CD8-positive, alpha-beta memory T cell (primary cell): Measurements from ENCODE around the gene GALNS. TPM values are rescaled to one million over a fixed set of nuclear protein-coding genes. Genes with fewer than 3 reads are reported as not detected.

ENCODE experiments used
- CTCF ChIA-PET: fragments of 350-600 bp; sonication (Branson Sonifier 250); formaldehyde crosslinking; loops from one replicate; lab custom pipeline; 2021; ENCODE audit warnings: antibody characterized with exemption; lab: Charles Lee
- POLR2A ChIA-PET: fragments of 350-600 bp; sonication (Branson Sonifier 250); formaldehyde crosslinking; loops from one replicate; lab custom pipeline; 2021; ENCODE audit warnings: antibody characterized with exemption; lab: Charles Lee
- DNase-seq, 5 donors: peaks; one replicate each; pipeline versions ENCODE4 v3.0.0 to v3.0.0-alpha.2; 2020 to 2022; ENCODE audit warnings: mixed read lengths in 1 of 5
- H3K27ac ChIP-seq: one replicate; pipeline ENCODE4 v1.7.0; 2013; ENCODE audit warnings: low read depth, mild to moderate bottlenecking, low read length, moderate library complexity
- H3K27me3 ChIP-seq: 2 replicates; pipeline ENCODE4 v1.7.0; 2013; ENCODE audit warnings: low read length, mild to moderate bottlenecking; ENCODE audit not compliant: insufficient read depth, poor library complexity, severe bottlenecking
- H3K36me3 ChIP-seq: 2 replicates; pipeline ENCODE4 v1.7.0; 2013; ENCODE audit warnings: mild to moderate bottlenecking, low read length, moderate library complexity; ENCODE audit not compliant: insufficient read depth
- H3K4me1 ChIP-seq: 2 replicates; pipeline ENCODE4 v1.7.0; 2013; ENCODE audit warnings: mild to moderate bottlenecking, low read length, moderate library complexity; ENCODE audit not compliant: insufficient read depth
- H3K4me3 ChIP-seq: 2 replicates; pipeline ENCODE4 v1.7.0; 2013; ENCODE audit warnings: mild to moderate bottlenecking, low read length
- H3K9me3 ChIP-seq: 2 replicates; pipeline ENCODE4 v1.7.0; 2013; ENCODE audit warnings: mild to moderate bottlenecking, low read length
- H3K27ac Mint-ChIP-seq, 8 donors: one replicate each; pipeline ENCODE4 v1.8.0; 2020 to 2021; ENCODE audit warnings: mixed read lengths in 8 of 8, mild to moderate bottlenecking in 6 of 8, inconsistent platforms in 3 of 8, moderate library complexity in 3 of 8
- H3K27me3 Mint-ChIP-seq, 2 donors: one replicate each; pipeline ENCODE4 v1.8.0; 2020 to 2021; ENCODE audit warnings: mixed read lengths in 2 of 2, mild to moderate bottlenecking in 1 of 2, moderate library complexity in 1 of 2
- H3K36me3 Mint-ChIP-seq, 3 donors: one replicate each; pipeline ENCODE4 v1.8.0; 2020 to 2021; ENCODE audit warnings: mixed read lengths in 3 of 3, inconsistent platforms in 1 of 3, mild to moderate bottlenecking in 1 of 3
- H3K4me1 Mint-ChIP-seq, 3 donors: one replicate each; pipeline ENCODE4 v1.8.0; 2020 to 2021; ENCODE audit warnings: mixed read lengths in 3 of 3, inconsistent platforms in 1 of 3, mild to moderate bottlenecking in 1 of 3
- H3K4me3 Mint-ChIP-seq, 7 donors: one replicate each; pipeline ENCODE4 v1.8.0; 2020 to 2021; ENCODE audit warnings: mixed read lengths in 7 of 7, mild to moderate bottlenecking in 6 of 7, moderate library complexity in 4 of 7, inconsistent platforms in 2 of 7
- H3K9me3 Mint-ChIP-seq, 5 donors: one replicate each; pipeline ENCODE4 v1.8.0; 2020 to 2022; ENCODE audit warnings: mixed read lengths in 5 of 5, mild to moderate bottlenecking in 3 of 5, moderate library complexity in 2 of 5, inconsistent platforms in 1 of 5
- polyA plus RNA-seq: library from polyadenylated mRNA; unstranded; fragments of 300-500 nt; fragmentation: Illumina TruSeq; gene quantifications from one replicate; pipeline ENCODE4 v1.2.3, GENCODE V29; 2021
- total RNA-seq, 2 experiments: library from RNA; stranded (reverse); gene quantifications; one replicate each; pipeline ENCODE4 v1.2.3, GENCODE V29; 2021

Gene GALNS
- total and polyA plus RNA-seq, 3 experiments from 2014 or later: 13.0 to 22.5 (median 19.2) TPM

- H3K4me1 ChIP-seq: no peaks in the 10 kb centered on the region
- Mint-ChIP-seq H3K4me3 (no peak overlapping the region), H3K27ac (no peak overlapping the region), H3K27me3 (peaks cover 1 to 3% of the 10 kb centered on the region in 2 donors), H3K4me1 (peaks cover 0 to 2% (median 0%) of the 10 kb centered on the region in 3 donors), H3K9me3 (no peaks in the 10 kb centered on the region), H3K36me3 (no peaks in the 10 kb centered on the region)
- no peak overlapping the region for H3K27ac ChIP-seq
- DNase-seq: no peak
- H3K9me3 ChIP-seq: no peaks in the 10 kb centered on the region
- no peaks in the 10 kb centered on the region for H3K36me3 ChIP-seq
- no peak overlapping the region for H3K4me3 ChIP-seq
- CTCF ChIA-PET: no interaction called here
- POLR2A ChIA-PET: no interaction called here
- H3K27me3 ChIP-seq: no peaks in the 10 kb centered on the region
Measured at GRCh38 chr16:88881007-88881615, 24.4 kb upstream of the GALNS start.

- peaks cover 0 to 2% (median 0%) of the 10 kb centered on the region in 3 donors for H3K4me1 Mint-ChIP-seq
- no peak overlapping the region for H3K4me3 Mint-ChIP-seq
- CTCF ChIA-PET: no interaction called here
- no peak for DNase-seq
- Histone ChIP-seq H3K27me3 (no peaks in the 10 kb centered on the region), H3K4me3 (no peak overlapping the region), H3K27ac (no peak overlapping the region), H3K36me3 (no peaks in the 10 kb centered on the region), H3K9me3 (no peaks in the 10 kb centered on the region), H3K4me1 (no peaks in the 10 kb centered on the region)
- no peak overlapping the region for H3K27ac Mint-ChIP-seq
- POLR2A ChIA-PET: no interaction called here
- H3K9me3 Mint-ChIP-seq: no peaks in the 10 kb centered on the region
- peaks cover 1 to 3% of the 10 kb centered on the region in 2 donors for H3K27me3 Mint-ChIP-seq
- H3K36me3 Mint-ChIP-seq: no peaks in the 10 kb centered on the region
Measured at GRCh38 chr16:88880226-88881006, 23.7 kb upstream of the GALNS start.

- Mint-ChIP-seq H3K27ac (no peak overlapping the region), H3K4me1 (peaks cover 0 to 2% (median 0%) of the 10 kb centered on the region in 3 donors), H3K9me3 (no peaks in the 10 kb centered on the region), H3K27me3 (peaks cover 1 to 3% of the 10 kb centered on the region in 2 donors), H3K36me3 (no peaks in the 10 kb centered on the region), H3K4me3 (no peak overlapping the region)
- Histone ChIP-seq H3K9me3 (no peaks in the 10 kb centered on the region), H3K4me3 (no peak overlapping the region), H3K4me1 (no peaks in the 10 kb centered on the region), H3K36me3 (no peaks in the 10 kb centered on the region), H3K27ac (no peak overlapping the region), H3K27me3 (no peaks in the 10 kb centered on the region)
- no peak for DNase-seq
- ChIA-PET CTCF (no interaction called here), POLR2A (no interaction called here)
Measured at GRCh38 chr16:88879788-88880055, 23.0 kb upstream of the GALNS start.

DNA sequence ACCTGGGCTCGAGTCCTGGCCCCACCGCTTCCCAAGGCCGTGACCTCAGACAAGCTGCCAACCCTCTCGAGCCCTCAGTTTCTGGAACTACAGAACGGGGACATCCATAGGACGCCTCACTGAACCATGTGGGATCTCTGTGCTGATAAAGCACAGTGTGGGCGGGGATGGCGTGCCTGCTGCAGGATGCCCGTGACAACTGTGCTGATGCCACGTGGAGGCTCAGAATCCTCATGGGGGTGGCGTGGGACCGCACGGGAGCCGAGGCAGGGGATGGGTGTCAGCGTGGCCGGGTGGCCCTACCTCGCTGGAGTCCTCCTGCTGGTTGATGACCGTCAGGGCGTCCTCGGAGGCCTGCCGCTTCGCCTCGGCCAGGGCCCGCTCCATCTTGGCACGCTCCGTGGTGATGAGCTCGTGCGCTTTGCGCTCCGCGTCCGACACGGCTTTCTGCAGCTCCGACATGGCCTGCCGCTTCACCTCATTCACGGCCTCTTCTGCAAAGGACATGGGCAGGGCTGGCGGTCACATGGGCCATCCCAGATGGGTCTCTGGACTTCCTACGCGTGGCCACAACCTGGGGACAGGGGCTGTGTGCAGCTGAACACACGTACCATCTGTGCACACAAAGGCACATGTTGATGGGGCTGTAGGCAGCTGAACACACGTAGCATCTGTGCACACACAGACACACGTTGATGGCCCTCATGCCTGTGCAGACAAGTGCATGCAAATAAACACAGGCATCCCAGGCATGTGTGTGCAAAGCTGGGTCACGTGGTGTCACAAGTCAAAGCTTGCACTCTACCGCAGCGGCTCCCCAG is 22.4 kb upstream of the GALNS start:
- Histone ChIP-seq H3K4me1 (no peaks in the 10 kb centered on the region), H3K27me3 (no peaks in the 10 kb centered on the region), H3K9me3 (no peaks in the 10 kb centered on the region), H3K4me3 (no peak overlapping the region), H3K27ac (no peak overlapping the region), H3K36me3 (no peaks in the 10 kb centered on the region)
- no peak for DNase-seq
- ChIA-PET POLR2A (no interaction called here), CTCF (no interaction called here)
- H3K27me3 Mint-ChIP-seq: peaks cover 1 to 3% of the 10 kb centered on the region in 2 donors
- H3K36me3 Mint-ChIP-seq: no peaks in the 10 kb centered on the region
- no peak overlapping the region for H3K27ac Mint-ChIP-seq
- H3K9me3 Mint-ChIP-seq: no peaks in the 10 kb centered on the region
- peaks cover 0 to 2% (median 0%) of the 10 kb centered on the region in 3 donors for H3K4me1 Mint-ChIP-seq
- no peak overlapping the region for H3K4me3 Mint-ChIP-seq

GRCh38 chr16:88878356-88878755 is 21.6 kb upstream of the GALNS start:
- no peak overlapping the region for H3K27ac Mint-ChIP-seq
- H3K27me3 Mint-ChIP-seq: peaks cover 1 to 3% of the 10 kb centered on the region in 2 donors
- H3K4me3 ChIP-seq: no peak overlapping the region
- no peaks in the 10 kb centered on the region for H3K9me3 ChIP-seq
- no peaks in the 10 kb centered on the region for H3K27me3 ChIP-seq
- no peaks in the 10 kb centered on the region for H3K36me3 ChIP-seq
- no peaks in the 10 kb centered on the region for H3K4me1 ChIP-seq
- no peak for DNase-seq
- ChIA-PET CTCF (no interaction called here), POLR2A (no interaction called here)
- H3K9me3 Mint-ChIP-seq: no peaks in the 10 kb centered on the region
- no peak overlapping the region for H3K27ac ChIP-seq
- H3K4me1 Mint-ChIP-seq: peaks cover 0 to 2% (median 0%) of the 10 kb centered on the region in 3 donors
- H3K36me3 Mint-ChIP-seq: no peaks in the 10 kb centered on the region
- no peak overlapping the region for H3K4me3 Mint-ChIP-seq

GRCh38 chr16:88877564-88878289 is 21.0 kb upstream of the GALNS start:
- Mint-ChIP-seq H3K4me3 (no peak overlapping the region), H3K4me1 (peaks cover 0 to 2% (median 0%) of the 10 kb centered on the region in 3 donors), H3K27me3 (peaks cover 1 to 7% of the 10 kb centered on the region in 2 donors), H3K27ac (no peak overlapping the region), H3K36me3 (no peaks in the 10 kb centered on the region), H3K9me3 (no peaks in the 10 kb centered on the region)
- Histone ChIP-seq H3K27me3 (no peaks in the 10 kb centered on the region), H3K36me3 (no peaks in the 10 kb centered on the region), H3K9me3 (no peaks in the 10 kb centered on the region), H3K4me3 (no peak overlapping the region), H3K27ac (no peak overlapping the region), H3K4me1 (no peaks in the 10 kb centered on the region)
- no peak for DNase-seq
- ChIA-PET POLR2A (no interaction called here), CTCF (no interaction called here)

DNA sequence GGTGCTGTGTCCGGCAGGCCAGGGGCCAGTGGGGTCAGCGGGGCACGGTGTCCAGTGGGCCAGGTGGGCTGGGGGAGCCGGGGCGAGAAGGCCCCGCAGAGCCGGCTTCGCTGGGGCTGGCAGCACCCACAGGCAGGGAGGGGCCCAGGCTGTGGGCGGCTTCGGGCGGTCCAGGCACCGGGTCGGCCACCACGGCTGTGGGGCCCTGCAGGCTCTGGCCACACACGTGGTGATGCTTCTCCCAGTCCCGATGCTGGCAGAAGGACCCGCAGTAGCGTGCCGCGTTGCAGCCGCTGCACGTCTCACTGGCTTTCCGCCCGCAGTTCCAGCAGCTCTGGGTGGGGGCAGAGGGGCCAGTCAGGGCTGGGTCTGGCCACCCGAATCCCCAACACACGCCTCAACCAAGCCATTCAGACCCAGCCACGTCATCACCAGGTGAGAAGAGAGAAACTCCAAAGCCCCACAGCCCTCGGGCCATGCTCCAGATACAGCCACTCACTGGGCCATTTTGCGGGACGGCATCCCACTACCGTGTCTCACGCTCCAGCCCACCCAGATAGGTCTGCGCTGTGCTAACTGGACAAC is 20.3 kb upstream of the GALNS start:
- no peaks in the 10 kb centered on the region for H3K36me3 ChIP-seq
- POLR2A ChIA-PET: no interaction called here
- no peaks in the 10 kb centered on the region for H3K4me1 ChIP-seq
- no peaks in the 10 kb centered on the region for H3K9me3 ChIP-seq
- no peak for DNase-seq
- Mint-ChIP-seq H3K4me3 (no peak overlapping the region), H3K27ac (no peak overlapping the region), H3K27me3 (peaks cover 1 to 7% of the 10 kb centered on the region in 2 donors), H3K4me1 (no peaks in the 10 kb centered on the region), H3K36me3 (no peaks in the 10 kb centered on the region), H3K9me3 (no peaks in the 10 kb centered on the region)
- no peaks in the 10 kb centered on the region for H3K27me3 ChIP-seq
- CTCF ChIA-PET: no interaction called here
- no peak overlapping the region for H3K4me3 ChIP-seq
- no peak overlapping the region for H3K27ac ChIP-seq
